ENCODE data around the gene KRTAP13-2. TPM values are rescaled to one million over a fixed set of nuclear protein-coding genes. Genes with fewer than 3 reads are reported as not detected.

KRTAP13-2 gene
- total RNA-seq, 1 experiment from 2014 or later: not detected

GRCh38 chr21:30326390-30326789 is 45.7 kb downstream of the KRTAP13-2 start:
- no peaks in the 10 kb centered on the region for H3K9me3 Mint-ChIP-seq (ENCODE audit: unreplicated experiment)
- TF ChIP-seq CTCF (IDR thresholded peaks at IDR 0.05; ENCODE audit: unreplicated experiment): no peak
- peaks cover 8% of the 10 kb centered on the region for H3K4me1 Mint-ChIP-seq (ENCODE audit: insufficient read depth, unreplicated experiment)
- intact Hi-C loops (cut with micrococcal nuclease): no loop called here
- POLR2A ChIA-PET: no interaction called here
- no peak overlapping the region for H3K4me3 Mint-ChIP-seq (ENCODE audit: unreplicated experiment)
- no peaks in the 10 kb centered on the region for H3K36me3 Mint-ChIP-seq (ENCODE audit: insufficient read depth, unreplicated experiment)
- H3K27me3 Mint-ChIP-seq (ENCODE audit: insufficient read depth, unreplicated experiment): peaks cover 26% of the 10 kb centered on the region
- CTCF ChIA-PET: interaction anchor here (1.3 kb wide), 1 partner anchor 13 kb away, joined by 3 read pairs; no protein-coding TSS in a partner anchor
- H3K27ac Mint-ChIP-seq (ENCODE audit: low read depth, unreplicated experiment): no peak overlapping the region
- BruUV-seq (replicated peaks): no TSS peak
- no peak for DNase-seq (ENCODE audit: unreplicated experiment)

Small RNA genes lying within 50 kb of the gene (microRNA-seq; reads per million reads assigned to microRNA genes)
- not detected for gene MIR4327

Other genes starting within 250 kb of the KRTAP13-2 start
- gene CLDN17, start 205.5 kb downstream of the KRTAP13-2 start, total RNA-seq (2022): not detected in 2 replicates
- not detected in 2 replicates for gene CLDN8, start 156.2 kb downstream of the KRTAP13-2 start, total RNA-seq (2022)
- gene KRTAP24-1, start 89.3 kb downstream of the KRTAP13-2 start, total RNA-seq (2022): not detected in 2 replicates
- not detected in 2 replicates for gene KRTAP25-1, start 82.8 kb downstream of the KRTAP13-2 start, total RNA-seq (2022)
- gene KRTAP26-1, start 52.0 kb downstream of the KRTAP13-2 start, total RNA-seq (2022): not detected in 2 replicates
- not detected in 2 replicates for gene KRTAP27-1, start 34.6 kb downstream of the KRTAP13-2 start, total RNA-seq (2022)
- not detected in 2 replicates for gene KRTAP23-1, start 23.7 kb downstream of the KRTAP13-2 start, total RNA-seq (2022)
- not detected in 2 replicates for gene KRTAP13-1, start 23.8 kb upstream of the KRTAP13-2 start, total RNA-seq (2022)
- not detected in 2 replicates for gene KRTAP13-3, start 53.7 kb upstream of the KRTAP13-2 start, total RNA-seq (2022)
- gene KRTAP13-4, start 57.9 kb upstream of the KRTAP13-2 start, total RNA-seq (2022): not detected in 2 replicates
- gene KRTAP15-1, start 68.0 kb upstream of the KRTAP13-2 start, total RNA-seq (2022): not detected in 2 replicates
- gene KRTAP19-1, start 108.1 kb upstream of the KRTAP13-2 start, total RNA-seq (2022): not detected in 2 replicates
- gene KRTAP19-2, start 115.2 kb upstream of the KRTAP13-2 start, total RNA-seq (2022): not detected in 2 replicates
- gene KRTAP19-3, start 119.7 kb upstream of the KRTAP13-2 start, total RNA-seq (2022): not detected in 2 replicates
- gene KRTAP19-4, start 124.9 kb upstream of the KRTAP13-2 start, total RNA-seq (2022): not detected in 2 replicates
- gene KRTAP19-5, start 129.9 kb upstream of the KRTAP13-2 start, total RNA-seq (2022): not detected in 2 replicates
- gene KRTAP19-6, start 169.6 kb upstream of the KRTAP13-2 start, total RNA-seq (2022): not detected in 2 replicates
- not detected in 2 replicates for gene KRTAP19-7, start 189.0 kb upstream of the KRTAP13-2 start, total RNA-seq (2022)
- gene KRTAP22-2, start 218.1 kb upstream of the KRTAP13-2 start, total RNA-seq (2022): not detected in 2 replicates
- gene KRTAP6-3, start 220.2 kb upstream of the KRTAP13-2 start, total RNA-seq (2022): not detected in 2 replicates
- gene KRTAP6-2, start 226.6 kb upstream of the KRTAP13-2 start, total RNA-seq (2022): not detected in 2 replicates
- gene KRTAP22-1, start 228.8 kb upstream of the KRTAP13-2 start, total RNA-seq (2022): not detected in 2 replicates
- gene KRTAP6-1, start 241.7 kb upstream of the KRTAP13-2 start, total RNA-seq (2022): not detected in 2 replicates
- gene KRTAP20-1, start 244.2 kb upstream of the KRTAP13-2 start, total RNA-seq (2022): not detected in 2 replicates
- gene KRTAP20-4, start 248.4 kb upstream of the KRTAP13-2 start, total RNA-seq (2022): not detected in 2 replicates